LNCAP (cell line): ENCODE results near the gene TPBGL.

Experiments
- TF ChIP-seq, protein P1 (sequence below): fragments of 450-650 bp; IDR thresholded peaks from 2 replicates; pipeline ENCODE4 v1.5.1; 2017; ENCODE audit warnings: mild to moderate bottlenecking

TPBGL gene

DNA sequence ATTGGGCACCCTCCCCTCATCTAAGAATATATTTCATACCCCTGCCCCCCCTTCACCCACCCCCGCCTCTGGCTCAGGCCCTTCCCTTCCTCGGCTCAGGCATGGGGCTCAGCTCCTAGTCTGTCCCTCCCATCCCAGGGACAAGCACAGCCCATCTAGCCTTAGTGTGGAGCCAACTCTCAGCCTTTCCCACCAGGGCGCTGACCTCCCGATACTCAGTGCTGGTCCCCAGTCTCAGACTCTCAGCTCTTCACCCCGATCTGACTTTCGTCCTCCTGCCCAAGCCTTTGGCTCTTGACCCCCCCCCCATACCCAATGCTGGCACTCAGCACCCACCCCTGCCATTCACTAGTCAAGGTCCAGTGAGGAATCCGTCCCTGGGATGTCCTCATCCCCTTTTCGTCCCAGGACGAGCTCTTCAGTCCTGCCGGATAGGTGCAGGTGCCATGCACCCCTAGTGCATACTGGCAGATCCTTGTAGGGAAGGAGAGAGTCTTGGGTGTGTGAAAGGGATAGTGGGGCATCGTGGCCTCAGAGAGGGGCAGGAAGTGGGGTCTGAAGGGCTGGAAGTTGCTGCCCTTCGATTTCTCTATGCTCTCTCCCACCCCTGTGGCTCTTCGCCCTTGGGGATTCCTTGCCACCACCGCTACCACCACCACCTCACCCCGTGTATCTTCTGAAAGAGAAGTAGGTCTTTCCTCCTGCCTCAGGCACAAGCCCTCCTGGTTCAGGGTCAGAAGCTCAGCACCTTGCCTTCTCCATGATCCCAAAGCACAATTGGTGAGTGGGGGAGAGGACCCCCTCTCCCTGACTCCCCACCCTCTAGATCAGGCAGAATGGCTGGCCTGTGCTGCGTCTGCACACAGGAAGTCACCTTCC lies 2.4 kb downstream of the TPBGL start:
- TF ChIP-seq, protein P1, sequence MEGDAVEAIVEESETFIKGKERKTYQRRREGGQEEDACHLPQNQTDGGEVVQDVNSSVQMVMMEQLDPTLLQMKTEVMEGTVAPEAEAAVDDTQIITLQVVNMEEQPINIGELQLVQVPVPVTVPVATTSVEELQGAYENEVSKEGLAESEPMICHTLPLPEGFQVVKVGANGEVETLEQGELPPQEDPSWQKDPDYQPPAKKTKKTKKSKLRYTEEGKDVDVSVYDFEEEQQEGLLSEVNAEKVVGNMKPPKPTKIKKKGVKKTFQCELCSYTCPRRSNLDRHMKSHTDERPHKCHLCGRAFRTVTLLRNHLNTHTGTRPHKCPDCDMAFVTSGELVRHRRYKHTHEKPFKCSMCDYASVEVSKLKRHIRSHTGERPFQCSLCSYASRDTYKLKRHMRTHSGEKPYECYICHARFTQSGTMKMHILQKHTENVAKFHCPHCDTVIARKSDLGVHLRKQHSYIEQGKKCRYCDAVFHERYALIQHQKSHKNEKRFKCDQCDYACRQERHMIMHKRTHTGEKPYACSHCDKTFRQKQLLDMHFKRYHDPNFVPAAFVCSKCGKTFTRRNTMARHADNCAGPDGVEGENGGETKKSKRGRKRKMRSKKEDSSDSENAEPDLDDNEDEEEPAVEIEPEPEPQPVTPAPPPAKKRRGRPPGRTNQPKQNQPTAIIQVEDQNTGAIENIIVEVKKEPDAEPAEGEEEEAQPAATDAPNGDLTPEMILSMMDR = no peak

DNA sequence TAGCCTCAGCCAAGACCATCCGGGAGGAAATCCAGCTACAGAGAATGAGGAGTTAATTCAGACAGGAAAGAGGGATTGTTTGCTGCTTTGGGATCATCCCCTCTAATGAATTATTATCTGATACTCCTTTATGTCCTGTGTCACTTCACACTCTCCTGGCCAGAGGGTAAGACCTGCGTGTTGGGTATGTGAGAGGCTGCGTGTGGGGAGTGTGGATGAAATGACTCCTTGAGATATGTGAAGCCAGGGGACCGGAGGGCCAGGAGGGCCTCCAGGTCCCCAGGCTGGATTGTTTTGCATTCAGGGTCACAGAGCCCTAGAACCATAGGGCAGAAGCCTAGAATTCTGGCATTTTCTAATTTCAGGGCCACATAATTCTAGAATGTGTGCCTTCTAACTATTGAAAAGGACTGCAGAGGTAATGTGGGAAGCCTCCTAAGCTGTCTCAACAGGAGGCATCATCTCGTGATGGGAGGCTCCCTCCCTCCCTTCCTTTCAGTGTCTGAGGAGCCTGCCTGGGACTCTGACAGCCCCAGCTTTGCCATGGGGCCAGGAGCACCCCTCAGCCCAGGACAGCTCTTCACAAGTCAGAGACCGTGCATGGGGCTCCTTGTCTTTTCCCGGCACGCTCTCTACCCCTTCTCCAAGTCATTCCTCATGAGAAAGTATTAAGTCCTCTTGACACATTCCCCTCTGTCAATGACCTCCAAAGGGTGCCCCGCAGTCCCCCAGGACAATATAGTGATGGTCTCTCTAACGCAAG lies 3.7 kb downstream of the TPBGL start:
- TF ChIP-seq, protein P1 = no peak

DNA sequence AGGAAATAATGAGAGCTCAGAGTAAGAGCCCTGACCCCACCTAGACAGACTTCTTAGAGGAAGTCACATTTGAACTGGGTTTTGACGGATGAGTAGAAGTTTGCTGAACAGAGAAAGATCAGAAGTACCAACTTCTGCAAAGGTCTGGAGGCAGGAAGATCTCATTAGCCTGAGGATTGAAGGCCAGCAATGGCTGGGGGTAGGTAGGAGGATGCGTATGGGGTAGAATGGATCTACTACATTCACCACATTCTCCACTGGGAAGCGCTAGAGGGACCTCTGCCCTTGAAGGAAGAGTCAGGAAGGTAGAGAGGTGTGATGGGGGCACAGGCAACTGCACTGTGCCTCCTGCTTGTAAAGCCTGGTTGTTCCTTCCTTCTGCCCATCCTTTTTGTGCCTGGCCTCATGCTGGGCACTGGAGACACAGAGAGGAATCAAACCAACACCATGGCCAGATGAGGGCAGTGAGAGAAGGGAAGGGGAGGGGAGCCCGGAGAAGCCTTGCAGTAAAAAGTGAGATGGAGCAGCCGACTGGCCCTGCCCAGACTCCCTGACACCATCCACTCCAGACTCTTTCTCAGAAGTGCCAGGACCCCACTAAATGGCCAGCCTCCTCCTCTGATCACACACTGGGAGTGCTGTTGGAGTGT lies 4.9 kb downstream of the TPBGL start:
- TF ChIP-seq, protein P1 = no peak

DNA sequence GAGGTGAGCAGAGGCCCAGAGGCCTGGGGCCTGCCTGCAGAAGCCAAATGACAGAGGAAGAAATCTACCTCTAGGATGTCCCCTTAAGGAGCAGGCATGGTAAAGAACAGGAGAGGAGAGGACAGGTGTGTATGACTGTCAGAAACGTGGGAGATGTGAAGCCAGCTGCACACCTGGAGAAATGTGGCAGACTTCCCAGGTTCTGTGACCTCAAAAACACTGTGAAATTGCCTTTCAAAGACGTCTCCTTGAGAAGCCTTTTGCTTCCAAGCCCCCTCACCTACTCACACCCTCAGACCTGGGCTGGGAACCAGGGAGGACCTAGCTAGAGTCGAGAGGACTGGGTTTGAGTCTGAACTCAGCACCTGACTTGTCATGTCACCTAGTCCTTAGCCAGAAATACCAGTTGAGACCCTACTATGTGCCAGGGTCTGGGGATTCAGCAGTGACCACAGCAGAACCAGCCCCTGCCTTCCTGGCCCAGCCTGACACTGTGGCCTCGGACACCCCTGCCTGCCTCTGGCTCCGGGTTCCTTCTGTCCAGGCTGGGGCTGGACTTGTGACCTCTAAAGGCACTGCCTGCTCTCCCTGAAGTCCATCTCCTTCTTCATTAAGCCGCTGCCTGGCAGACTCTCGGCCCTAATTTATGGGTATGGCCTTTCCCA lies 5.6 kb downstream of the TPBGL start:
- TF ChIP-seq, protein P1 = no peak

DNA sequence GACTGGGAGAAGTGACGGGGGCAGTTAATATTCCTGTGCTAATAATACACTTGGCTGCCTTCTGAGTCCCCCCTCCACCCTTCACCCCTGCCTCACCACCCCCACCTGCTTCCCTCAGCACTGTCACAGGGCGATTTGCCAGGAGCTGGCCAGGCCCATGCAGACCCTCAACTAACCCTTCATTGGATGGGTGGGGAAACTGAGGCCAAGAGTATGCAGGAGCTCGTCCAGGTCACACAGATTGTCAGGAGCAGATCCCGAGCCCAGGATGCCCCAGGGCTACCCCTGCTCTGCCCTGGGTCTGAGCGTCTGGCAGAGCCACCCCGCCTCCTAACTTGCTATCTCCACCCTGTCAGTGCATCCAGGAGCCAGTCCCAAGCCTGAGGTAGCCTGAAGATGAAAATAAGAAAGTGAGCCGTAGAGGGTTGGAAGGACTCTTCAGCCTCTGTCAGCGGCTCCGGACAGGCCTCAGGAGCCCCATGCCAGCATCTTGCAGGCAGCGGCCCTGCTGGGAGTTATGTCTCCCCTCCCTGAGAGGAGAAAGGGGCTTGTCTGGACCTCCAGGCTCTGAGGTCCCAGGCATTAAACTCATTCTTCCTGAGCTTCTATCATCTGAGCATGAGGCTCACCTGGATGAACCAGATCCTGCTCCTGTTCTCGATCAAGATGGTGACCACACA lies 6.2 kb downstream of the TPBGL start:
- TF ChIP-seq, protein P1 = no peak

DNA sequence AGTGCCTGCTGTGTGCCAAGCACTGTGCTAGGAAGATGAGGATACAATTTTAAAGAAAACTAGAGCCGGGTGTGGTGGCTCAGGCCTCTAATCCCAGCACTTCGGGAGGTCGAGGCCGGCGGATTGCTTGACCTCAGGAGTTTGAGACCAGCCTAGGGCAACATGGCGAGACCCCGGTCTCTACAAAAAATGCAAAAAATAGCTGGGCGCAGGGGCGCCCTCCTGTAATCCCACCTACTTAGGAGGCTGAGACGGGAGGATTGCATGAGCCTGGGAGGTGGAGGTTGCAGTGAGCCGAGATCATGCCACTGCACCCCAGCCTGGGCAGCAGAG lies 8.3 kb downstream of the TPBGL start:
- TF ChIP-seq, protein P1 = peak; percentile 6; the same call in 1 of the 2 replicates

DNA sequence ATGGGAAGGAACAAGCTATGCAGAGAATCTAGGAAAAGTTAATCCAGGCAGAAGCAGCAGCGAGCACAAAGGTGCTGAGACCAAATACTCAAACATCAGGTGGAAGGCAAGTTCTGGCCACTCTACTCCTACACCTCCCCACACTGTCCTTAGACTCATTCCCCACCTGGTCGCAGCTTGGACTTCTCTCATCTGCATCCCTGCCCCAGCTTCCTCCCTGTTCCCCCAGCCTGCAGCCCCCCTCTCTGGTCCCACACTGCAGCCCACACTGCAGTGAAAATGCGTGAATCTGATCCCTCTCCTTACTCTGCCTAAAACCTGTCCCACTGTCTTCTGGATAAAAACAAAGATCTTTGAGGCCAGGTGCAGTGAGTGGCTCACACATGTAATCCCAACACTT lies 9.1 kb downstream of the TPBGL start:
- TF ChIP-seq, protein P1 = no peak
